Measurements from ENCODE around the gene AQP2. TPM values are rescaled to one million over a fixed set of nuclear protein-coding genes. Genes with fewer than 3 reads are reported as not detected.
A peak's percentile ranks its signal among the peaks of the same experiment; 100 is the strongest.

AQP2 gene
- total RNA-seq, 1 donor from 2014 or later = not detected

DNA sequence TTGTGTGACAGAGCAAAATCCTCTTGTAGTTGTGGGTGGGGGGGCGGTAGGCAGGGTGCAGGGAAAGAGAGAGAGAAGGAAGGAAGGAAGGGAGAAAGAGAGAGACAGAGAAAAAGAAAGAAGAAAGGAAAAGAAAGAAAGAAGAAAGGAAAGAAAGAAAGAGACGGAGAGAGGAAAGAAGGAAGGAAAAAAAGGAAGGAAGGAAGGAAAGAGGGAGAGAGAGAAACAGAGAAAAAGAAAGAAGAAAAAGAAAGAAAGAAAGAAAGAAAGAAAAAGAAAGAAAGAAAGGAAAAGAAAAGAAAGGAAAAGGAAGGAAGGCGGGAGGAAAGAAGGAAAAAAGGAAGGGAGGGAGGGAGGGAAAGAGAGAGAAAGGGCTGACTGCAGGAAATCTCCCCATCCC, 29.2 kb upstream of the AQP2 start:
- Mint-ChIP-seq H3K27me3 (ENCODE audit: low read depth) (no peaks in the 10 kb centered on the region), H3K4me1 (ENCODE audit: low read depth) (peaks cover 2% of the 10 kb centered on the region), H3K36me3 (ENCODE audit: low read depth) (no peaks in the 10 kb centered on the region), H3K27ac (ENCODE audit: unreplicated experiment) (no peak overlapping the region), H3K9me3 (ENCODE audit: low read depth) (no peaks in the 10 kb centered on the region), H3K4me3 (ENCODE audit: unreplicated experiment) (no peak overlapping the region)
- TF ChIP-seq, protein P1, sequence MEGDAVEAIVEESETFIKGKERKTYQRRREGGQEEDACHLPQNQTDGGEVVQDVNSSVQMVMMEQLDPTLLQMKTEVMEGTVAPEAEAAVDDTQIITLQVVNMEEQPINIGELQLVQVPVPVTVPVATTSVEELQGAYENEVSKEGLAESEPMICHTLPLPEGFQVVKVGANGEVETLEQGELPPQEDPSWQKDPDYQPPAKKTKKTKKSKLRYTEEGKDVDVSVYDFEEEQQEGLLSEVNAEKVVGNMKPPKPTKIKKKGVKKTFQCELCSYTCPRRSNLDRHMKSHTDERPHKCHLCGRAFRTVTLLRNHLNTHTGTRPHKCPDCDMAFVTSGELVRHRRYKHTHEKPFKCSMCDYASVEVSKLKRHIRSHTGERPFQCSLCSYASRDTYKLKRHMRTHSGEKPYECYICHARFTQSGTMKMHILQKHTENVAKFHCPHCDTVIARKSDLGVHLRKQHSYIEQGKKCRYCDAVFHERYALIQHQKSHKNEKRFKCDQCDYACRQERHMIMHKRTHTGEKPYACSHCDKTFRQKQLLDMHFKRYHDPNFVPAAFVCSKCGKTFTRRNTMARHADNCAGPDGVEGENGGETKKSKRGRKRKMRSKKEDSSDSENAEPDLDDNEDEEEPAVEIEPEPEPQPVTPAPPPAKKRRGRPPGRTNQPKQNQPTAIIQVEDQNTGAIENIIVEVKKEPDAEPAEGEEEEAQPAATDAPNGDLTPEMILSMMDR (IDR thresholded peaks at IDR 0.05) = no peak
- no peak for DNase-seq (ENCODE audit: low spot score)

DNA sequence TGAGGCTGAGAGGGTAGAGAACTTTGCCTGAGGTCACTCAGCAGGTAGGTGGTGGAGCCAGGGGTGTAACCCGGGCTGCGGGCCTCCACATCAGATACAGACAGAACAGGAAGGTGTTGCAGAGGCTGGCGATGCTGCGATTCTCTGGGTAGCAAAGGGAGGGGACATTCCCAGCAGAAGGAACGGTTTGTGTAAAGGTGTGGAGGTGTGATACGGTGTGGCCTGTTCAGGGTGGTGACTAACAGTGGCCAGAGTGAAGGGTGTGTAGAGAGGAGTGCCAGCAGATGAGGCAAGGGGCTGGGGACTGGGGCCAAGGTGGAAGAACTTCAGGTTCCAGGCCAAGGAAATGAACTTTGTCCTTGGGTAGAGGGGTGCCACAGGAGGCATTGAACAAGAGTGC, 28.6 kb upstream of the AQP2 start:
- Mint-ChIP-seq H3K9me3 (ENCODE audit: low read depth) (no peaks in the 10 kb centered on the region), H3K4me3 (ENCODE audit: unreplicated experiment) (no peak overlapping the region), H3K36me3 (ENCODE audit: low read depth) (no peaks in the 10 kb centered on the region), H3K27ac (ENCODE audit: unreplicated experiment) (no peak overlapping the region), H3K27me3 (ENCODE audit: low read depth) (no peaks in the 10 kb centered on the region), H3K4me1 (ENCODE audit: low read depth) (peaks cover 2% of the 10 kb centered on the region)
- peak; percentile 39 for DNase-seq (ENCODE audit: low spot score)
- TF ChIP-seq, protein P1 (IDR thresholded peaks at IDR 0.05) = no peak

DNA sequence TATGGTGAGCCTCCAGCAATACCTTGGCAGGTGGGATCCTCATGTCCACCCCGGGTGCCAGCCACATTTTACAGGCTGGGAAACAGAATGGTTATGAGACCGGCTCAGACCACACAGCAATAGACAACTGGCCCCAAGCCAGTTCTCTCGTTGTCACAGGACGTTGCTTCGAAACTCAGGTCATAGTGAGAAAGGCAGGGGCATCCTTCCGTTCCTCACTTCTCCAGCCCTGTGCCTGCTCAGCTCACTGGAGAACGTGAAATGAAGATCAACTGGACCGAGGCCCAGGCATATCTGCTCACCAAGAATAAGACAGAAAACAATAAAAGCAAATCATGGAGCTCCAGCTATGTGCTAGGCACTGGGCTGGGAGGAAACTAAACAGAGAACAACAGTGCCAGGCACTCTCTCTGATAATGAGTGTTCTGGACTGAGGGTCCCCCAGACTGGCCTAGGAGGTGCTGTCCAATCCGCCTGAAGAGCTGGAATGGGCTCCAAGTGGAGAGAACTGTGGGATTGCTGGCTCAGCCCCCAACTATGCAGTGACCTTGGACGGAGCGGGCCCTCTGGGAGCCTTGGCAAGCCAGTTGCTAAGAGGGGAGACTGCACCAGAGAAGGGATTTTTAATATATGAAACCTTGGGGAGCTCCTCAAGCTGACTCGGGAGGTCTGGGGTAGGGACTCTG, 28.0 kb upstream of the AQP2 start:
- no peak overlapping the region for H3K4me3 Mint-ChIP-seq (ENCODE audit: unreplicated experiment)
- H3K36me3 Mint-ChIP-seq (ENCODE audit: low read depth) = no peaks in the 10 kb centered on the region
- no peaks in the 10 kb centered on the region for H3K9me3 Mint-ChIP-seq (ENCODE audit: low read depth)
- no peaks in the 10 kb centered on the region for H3K4me1 Mint-ChIP-seq (ENCODE audit: low read depth)
- TF ChIP-seq, protein P1 (IDR thresholded peaks at IDR 0.05) = no peak
- no peaks in the 10 kb centered on the region for H3K27me3 Mint-ChIP-seq (ENCODE audit: low read depth)
- no peak for DNase-seq (ENCODE audit: low spot score)
- no peak overlapping the region for H3K27ac Mint-ChIP-seq (ENCODE audit: unreplicated experiment)

DNA sequence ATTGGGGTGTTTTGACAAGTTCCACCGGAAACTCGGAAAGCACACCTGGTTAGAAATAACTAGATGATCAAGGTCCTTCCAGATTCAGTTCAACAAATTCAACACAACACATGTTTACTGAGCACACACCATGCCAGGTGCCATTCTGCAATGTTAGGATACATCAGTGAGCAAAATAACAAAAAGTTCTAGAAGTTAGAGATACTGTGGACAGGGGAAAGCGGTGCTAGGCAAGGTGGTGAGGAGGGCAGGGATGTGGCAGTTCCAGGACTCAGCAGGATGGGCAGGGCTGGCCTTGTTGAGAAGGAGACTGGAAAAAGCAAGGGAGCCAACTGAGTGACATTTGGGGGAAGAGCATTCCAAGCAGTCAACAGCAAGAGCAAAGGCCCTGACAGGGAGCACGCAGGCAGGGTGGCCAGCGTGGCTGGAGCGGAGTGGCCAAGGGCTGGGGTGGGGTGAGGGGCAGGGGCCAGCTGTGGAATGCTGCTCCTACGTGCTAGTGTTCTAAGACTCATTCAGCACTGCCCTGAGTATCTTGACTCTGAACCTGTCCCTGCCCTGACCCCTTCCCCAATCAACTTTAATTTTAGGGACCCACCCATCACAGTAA, 27.4 kb upstream of the AQP2 start:
- no peak for DNase-seq (ENCODE audit: low spot score)
- Mint-ChIP-seq H3K36me3 (ENCODE audit: low read depth) (no peaks in the 10 kb centered on the region), H3K27me3 (ENCODE audit: low read depth) (no peaks in the 10 kb centered on the region), H3K4me1 (ENCODE audit: low read depth) (no peaks in the 10 kb centered on the region), H3K4me3 (ENCODE audit: unreplicated experiment) (no peak overlapping the region), H3K27ac (ENCODE audit: unreplicated experiment) (no peak overlapping the region), H3K9me3 (ENCODE audit: low read depth) (no peaks in the 10 kb centered on the region)
- TF ChIP-seq, protein P1 (IDR thresholded peaks at IDR 0.05) = no peak

DNA sequence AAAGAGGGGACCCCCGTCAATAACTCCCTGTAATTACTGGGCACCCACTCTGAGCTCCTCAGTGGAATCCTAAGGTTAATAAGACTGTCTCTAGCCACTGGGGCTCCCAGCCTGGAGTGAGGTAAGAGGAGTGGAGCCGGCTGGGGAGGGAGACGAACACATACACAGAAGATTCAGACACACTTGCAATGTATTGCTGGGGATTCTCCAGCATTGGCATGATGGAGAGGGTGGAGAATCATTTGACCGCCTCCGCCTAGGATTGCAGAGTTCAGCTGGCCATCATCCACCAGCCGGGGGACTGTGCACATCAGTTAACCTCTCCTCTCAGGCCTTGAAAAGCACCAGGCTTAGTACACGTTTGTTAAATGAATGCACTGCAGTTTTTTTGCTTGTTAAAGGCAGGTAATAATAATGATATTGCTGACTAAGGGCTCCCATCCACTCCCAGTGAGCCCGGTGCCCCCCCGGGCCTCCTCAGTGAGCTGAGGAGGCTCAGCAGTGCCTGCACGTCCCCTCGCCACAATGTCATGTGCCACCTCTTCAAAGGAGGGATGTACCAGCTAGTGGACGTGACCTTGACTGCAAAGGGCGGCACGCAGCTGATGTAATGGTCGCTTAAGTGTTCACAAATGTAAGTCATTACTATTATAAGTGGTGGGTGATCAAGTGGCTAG, 26.5 kb upstream of the AQP2 start:
- TF ChIP-seq, protein P1 (IDR thresholded peaks at IDR 0.05) = no peak
- Mint-ChIP-seq H3K9me3 (ENCODE audit: low read depth) (no peaks in the 10 kb centered on the region), H3K4me1 (ENCODE audit: low read depth) (no peaks in the 10 kb centered on the region), H3K27ac (ENCODE audit: unreplicated experiment) (no peak overlapping the region), H3K4me3 (ENCODE audit: unreplicated experiment) (no peak overlapping the region), H3K36me3 (ENCODE audit: low read depth) (no peaks in the 10 kb centered on the region), H3K27me3 (ENCODE audit: low read depth) (no peaks in the 10 kb centered on the region)
- DNase-seq (ENCODE audit: low spot score) = no peak
